Memory B cell (primary cell): ENCODE data around the gene KCNQ1OT1.

ENCODE experiments used
- ATAC-seq: fragments of 150-1000 bp; cut with Tn5 transposase; 2 replicates; pipeline ENCODE4 v1.10.0; 2021; ENCODE audit warnings: low read depth, mild to moderate bottlenecking, moderate library complexity
- DNase-seq, 2 donors: peaks; one replicate each; pipeline ENCODE4 v3.0.0; 2022; ENCODE audit warnings: low spot score in 2 of 2
- H3K27ac Mint-ChIP-seq: one replicate; pipeline ENCODE4 v1.8.0; 2022; ENCODE audit warnings: mild to moderate bottlenecking, moderate library complexity, mixed read lengths
- H3K27me3 Mint-ChIP-seq: one replicate; pipeline ENCODE4 v1.8.0; 2022; ENCODE audit warnings: mixed read lengths
- H3K36me3 Mint-ChIP-seq: one replicate; pipeline ENCODE4 v1.8.0; 2022; ENCODE audit warnings: mild to moderate bottlenecking, mixed read lengths
- H3K4me1 Mint-ChIP-seq: one replicate; pipeline ENCODE4 v1.8.0; 2022; ENCODE audit warnings: mixed read lengths
- H3K4me3 Mint-ChIP-seq: one replicate; pipeline ENCODE4 v1.8.0; 2022; ENCODE audit warnings: mild to moderate bottlenecking, moderate library complexity, mixed read lengths
- H3K9me3 Mint-ChIP-seq: one replicate; pipeline ENCODE4 v1.8.0; 2022; ENCODE audit warnings: mixed read lengths

KCNQ1OT1 gene

GRCh38 chr11:2731130-2732125 lies 31.6 kb upstream of the KCNQ1OT1 start:
- Mint-ChIP-seq H3K27me3 (no peaks in the 10 kb centered on the region), H3K27ac (no peak overlapping the region), H3K36me3 (peaks cover 4% of the 10 kb centered on the region), H3K9me3 (no peaks in the 10 kb centered on the region), H3K4me1 (peaks cover 2% of the 10 kb centered on the region), H3K4me3 (no peak overlapping the region)
- DNase-seq (no peak), ATAC-seq (no peak)

GRCh38 chr11:2730272-2731129 lies 30.7 kb upstream of the KCNQ1OT1 start:
- H3K4me1 Mint-ChIP-seq, result peaks cover 4% of the 10 kb centered on the region
- no peaks in the 10 kb centered on the region for H3K9me3 Mint-ChIP-seq
- ATAC-seq, result no peak
- H3K27ac Mint-ChIP-seq, result no peak overlapping the region
- H3K27me3 Mint-ChIP-seq, result no peaks in the 10 kb centered on the region
- DNase-seq, result no peak
- H3K36me3 Mint-ChIP-seq, result peaks cover 4% of the 10 kb centered on the region
- no peak overlapping the region for H3K4me3 Mint-ChIP-seq

GRCh38 chr11:2729841-2730240 lies 30.0 kb upstream of the KCNQ1OT1 start:
- Mint-ChIP-seq H3K4me3 (no peak overlapping the region), H3K36me3 (peaks cover 4% of the 10 kb centered on the region), H3K27me3 (no peaks in the 10 kb centered on the region), H3K9me3 (no peaks in the 10 kb centered on the region), H3K27ac (no peak overlapping the region), H3K4me1 (peaks cover 4% of the 10 kb centered on the region)
- ATAC-seq (no peak), DNase-seq (no peak)

GRCh38 chr11:2728663-2729332 lies 29.0 kb upstream of the KCNQ1OT1 start:
- Mint-ChIP-seq H3K4me3 (no peak overlapping the region), H3K4me1 (peaks cover 4% of the 10 kb centered on the region), H3K27ac (no peak overlapping the region), H3K27me3 (no peaks in the 10 kb centered on the region), H3K9me3 (no peaks in the 10 kb centered on the region), H3K36me3 (peaks cover 4% of the 10 kb centered on the region)
- ATAC-seq, result no peak
- no peak for DNase-seq

- Mint-ChIP-seq H3K27ac (no peak overlapping the region), H3K36me3 (peaks cover 2% of the 10 kb centered on the region), H3K4me1 (peaks cover 4% of the 10 kb centered on the region), H3K4me3 (no peak overlapping the region), H3K9me3 (no peaks in the 10 kb centered on the region), H3K27me3 (no peaks in the 10 kb centered on the region)
- DNase-seq, result no peak
- ATAC-seq, result no peak
Observed at GRCh38 chr11:2728128-2728662, 28.4 kb upstream of the KCNQ1OT1 start.

GRCh38 chr11:2726964-2727363 lies 27.2 kb upstream of the KCNQ1OT1 start:
- DNase-seq (no peak), ATAC-seq (no peak)
- Mint-ChIP-seq H3K27ac (no peak overlapping the region), H3K9me3 (no peaks in the 10 kb centered on the region), H3K27me3 (no peaks in the 10 kb centered on the region), H3K36me3 (peaks cover 3% of the 10 kb centered on the region), H3K4me1 (peaks cover 7% of the 10 kb centered on the region), H3K4me3 (no peak overlapping the region)

- Mint-ChIP-seq H3K9me3 (no peaks in the 10 kb centered on the region), H3K4me1 (peaks cover 7% of the 10 kb centered on the region), H3K36me3 (peaks cover 5% of the 10 kb centered on the region), H3K27me3 (no peaks in the 10 kb centered on the region), H3K27ac (no peak overlapping the region), H3K4me3 (no peak overlapping the region)
- no peak for DNase-seq
- ATAC-seq, result no peak
Observed at GRCh38 chr11:2725368-2726300, 25.8 kb upstream of the KCNQ1OT1 start.

- ATAC-seq, result no peak
Observed at GRCh38 chr11:2724653-2725367, 25.0 kb upstream of the KCNQ1OT1 start.

GRCh38 chr11:2724104-2724503 lies 24.3 kb upstream of the KCNQ1OT1 start:
- Mint-ChIP-seq H3K4me1 (peaks cover 7% of the 10 kb centered on the region), H3K27ac (no peak overlapping the region), H3K4me3 (no peak overlapping the region), H3K9me3 (no peaks in the 10 kb centered on the region), H3K36me3 (peaks cover 3% of the 10 kb centered on the region), H3K27me3 (no peaks in the 10 kb centered on the region)
- no peak for ATAC-seq
- no peak for DNase-seq

More at GRCh38 chr11:2724653-2725367, 25.0 kb upstream of the KCNQ1OT1 start:
- Mint-ChIP-seq H3K36me3 (peaks cover 3% of the 10 kb centered on the region), H3K4me3 (no peak overlapping the region), H3K4me1 (peaks cover 7% of the 10 kb centered on the region), H3K27me3 (no peaks in the 10 kb centered on the region), H3K27ac (no peak overlapping the region), H3K9me3 (no peaks in the 10 kb centered on the region)
- no peak for DNase-seq

- Mint-ChIP-seq H3K27ac (no peak overlapping the region), H3K36me3 (peaks cover 6% of the 10 kb centered on the region), H3K27me3 (no peaks in the 10 kb centered on the region), H3K9me3 (no peaks in the 10 kb centered on the region), H3K4me1 (peaks cover 7% of the 10 kb centered on the region), H3K4me3 (no peak overlapping the region)
- ATAC-seq (no peak), DNase-seq (no peak)
Observed at GRCh38 chr11:2722955-2723354, 23.2 kb upstream of the KCNQ1OT1 start.

GRCh38 chr11:2721210-2721916 lies 21.6 kb upstream of the KCNQ1OT1 start:
- Mint-ChIP-seq H3K9me3 (no peaks in the 10 kb centered on the region), H3K4me1 (peaks cover 5% of the 10 kb centered on the region), H3K27me3 (no peaks in the 10 kb centered on the region), H3K4me3 (no peak overlapping the region), H3K27ac (no peak overlapping the region), H3K36me3 (peaks cover 6% of the 10 kb centered on the region)
- no peak for DNase-seq
- ATAC-seq, result no peak
